Endodermal cell (in vitro differentiated cells): Measurements from ENCODE around the gene UCK1. TPM values are rescaled to one million over a fixed set of nuclear protein-coding genes. Genes with fewer than 3 reads are reported as not detected.

Experiments used
- DNase-seq: peaks from one replicate; pipeline ENCODE4 v3.0.0-alpha.2; 2017
- H3K27ac ChIP-seq: 2 replicates; pipeline ENCODE4 v1.5.1; 2013; ENCODE audit warnings: mild to moderate bottlenecking, low read depth, low read length, moderate library complexity
- H3K27me3 ChIP-seq: 2 replicates; pipeline ENCODE4 v1.6.1; 2013; ENCODE audit warnings: mild to moderate bottlenecking, low read length, moderate library complexity; ENCODE audit not compliant: insufficient read depth, control insufficient read depth, poor library complexity, severe bottlenecking
- H3K36me3 ChIP-seq: 2 replicates; pipeline ENCODE4 v1.7.0; 2013; ENCODE audit warnings: mild to moderate bottlenecking, low read length, moderate library complexity; ENCODE audit not compliant: control insufficient read depth, insufficient read depth
- H3K4me1 ChIP-seq: one replicate; pipeline ENCODE4 v1.7.0; 2013; ENCODE audit warnings: low read length; ENCODE audit not compliant: control insufficient read depth, insufficient read depth
- H3K4me3 ChIP-seq: 2 replicates; pipeline ENCODE4 v1.5.1; 2013; ENCODE audit warnings: mild to moderate bottlenecking, low read length, moderate library complexity
- H3K9ac ChIP-seq: 2 replicates; pipeline ENCODE4 v1.6.1; 2013; ENCODE audit warnings: mild to moderate bottlenecking, low read length, moderate library complexity; ENCODE audit not compliant: poor library complexity, severe bottlenecking; ENCODE audit errors: extremely low read depth
- H3K9me3 ChIP-seq: 2 replicates; pipeline ENCODE4 v1.6.1; 2013; ENCODE audit warnings: mild to moderate bottlenecking, low read length, moderate library complexity; ENCODE audit not compliant: control insufficient read depth
- H3K27ac Mint-ChIP-seq: 2 replicates; pipeline ENCODE4 v1.8.0; 2020; ENCODE audit warnings: mixed read lengths
- H3K27me3 Mint-ChIP-seq: 2 replicates; pipeline ENCODE4 v1.8.0; 2021; ENCODE audit warnings: mild to moderate bottlenecking, mixed read lengths; ENCODE audit not compliant: insufficient read depth
- H3K36me3 Mint-ChIP-seq: 2 replicates; pipeline ENCODE4 v1.8.0; 2020; ENCODE audit warnings: low read depth, mixed read lengths
- H3K4me1 Mint-ChIP-seq: 2 replicates; pipeline ENCODE4 v1.8.0; 2020; ENCODE audit warnings: mixed read lengths
- H3K4me3 Mint-ChIP-seq: 2 replicates; pipeline ENCODE4 v1.8.0; 2020; ENCODE audit warnings: mild to moderate bottlenecking, moderate library complexity, mixed read lengths
- H3K9me3 Mint-ChIP-seq: 2 replicates; pipeline ENCODE4 v1.8.0; 2020; ENCODE audit warnings: mild to moderate bottlenecking, mixed read lengths
- CTCF ChIP-seq: fragments of 200-600 bp; sonication (generic); conservative IDR thresholded peaks from 2 replicates; pipeline ENCODE4 v1.5.0; 2021; ENCODE audit warnings: antibody characterized with exemption, mild to moderate bottlenecking
- WGBS, 2 experiments: methylation state at CpG; one replicate each; pipeline versions ENCODE4 v1.1.5 to v1.1.7; 2013; ENCODE audit warnings: missing lambda C conversion rate in 2 of 2, mixed read lengths in 1 of 2; ENCODE audit not compliant: insufficient coverage in 1 of 2, insufficient read length in 1 of 2; 5-methylcytosine and 5-hydroxymethylcytosine counted together
- total RNA-seq, 2 donors: library from RNA; stranded (reverse); fragmentation: NEBNext Ultra II Directional in 1 of 2; extraction: Animal tissue kit (Norgen Biotek cat#: 25700) in 1 of 2; gene quantifications; 2 replicates in 1 of 2; 3 replicates in 1 of 2; pipeline ENCODE4 v1.2.1, GENCODE V29; 2021

The UCK1 gene
- total RNA-seq, 2 donors from 2014 or later = 37.9 to 42.9 TPM

- Histone ChIP-seq H3K27ac (no peak overlapping the region), H3K9me3 (no peaks in the 10 kb centered on the region), H3K36me3 (peaks cover 60% of the 10 kb centered on the region), H3K4me1 (peaks cover 10% of the 10 kb centered on the region), H3K9ac (no peak overlapping the region), H3K27me3 (no peaks in the 10 kb centered on the region), H3K4me3 (no peak overlapping the region)
- Mint-ChIP-seq H3K36me3 (peaks cover 50% of the 10 kb centered on the region), H3K27me3 (no peaks in the 10 kb centered on the region), H3K27ac (peak overlapping the region; percentile 56), H3K4me1 (peaks cover 13% of the 10 kb centered on the region), H3K9me3 (no peaks in the 10 kb centered on the region), H3K4me3 (no peak overlapping the region)
- TF ChIP-seq CTCF = no peak
- 95 to 98% methylated on average over 7 to 12 of the region's 12 CpGs for WGBS, 2 experiments
- DNase-seq = no peak
These were observed 30.7 kb downstream of the UCK1 start for GRCh38 chr9:131500377-131500776.

- Histone ChIP-seq H3K4me3 (no peak overlapping the region), H3K9me3 (no peaks in the 10 kb centered on the region), H3K27ac (no peak overlapping the region), H3K4me1 (peaks cover 10% of the 10 kb centered on the region), H3K27me3 (no peaks in the 10 kb centered on the region), H3K9ac (no peak overlapping the region), H3K36me3 (peaks cover 71% of the 10 kb centered on the region)
- peaks cover 11% of the 10 kb centered on the region for H3K4me1 Mint-ChIP-seq
- H3K36me3 Mint-ChIP-seq = peaks cover 58% of the 10 kb centered on the region
- no peak for TF ChIP-seq CTCF
- 97 to 98% methylated on average over 6 to 7 of the region's 7 CpGs for WGBS, 2 experiments
- no peaks in the 10 kb centered on the region for H3K9me3 Mint-ChIP-seq
- H3K27ac Mint-ChIP-seq = peak overlapping the region; percentile 40
- H3K4me3 Mint-ChIP-seq = no peak overlapping the region
- no peaks in the 10 kb centered on the region for H3K27me3 Mint-ChIP-seq
- no peak for DNase-seq
These were observed 31.8 kb downstream of the UCK1 start for GRCh38 chr9:131499254-131499767.

- H3K4me3 ChIP-seq = no peak overlapping the region
- H3K27ac ChIP-seq = no peak overlapping the region
- Mint-ChIP-seq H3K27ac (no peak overlapping the region), H3K4me3 (no peak overlapping the region), H3K9me3 (no peaks in the 10 kb centered on the region), H3K27me3 (no peaks in the 10 kb centered on the region), H3K36me3 (peaks cover 80% of the 10 kb centered on the region), H3K4me1 (no peaks in the 10 kb centered on the region)
- H3K36me3 ChIP-seq = peaks cover 94% of the 10 kb centered on the region
- no peak for TF ChIP-seq CTCF
- DNase-seq = no peak
- no peaks in the 10 kb centered on the region for H3K9me3 ChIP-seq
- WGBS, 2 experiments = 90 to 95% methylated on average over 9 to 10 of the region's 10 CpGs
- no peak overlapping the region for H3K9ac ChIP-seq
- no peaks in the 10 kb centered on the region for H3K4me1 ChIP-seq
- no peaks in the 10 kb centered on the region for H3K27me3 ChIP-seq
These were observed 34.1 kb downstream of the UCK1 start for GRCh38 chr9:131496844-131497405.
